ENCODE results near the gene HBG2. TPM values are rescaled to one million over a fixed set of nuclear protein-coding genes. Genes with fewer than 3 reads are reported as not detected.

The HBG2 gene
- total and polyA plus RNA-seq, 2 of the 13 experiments (the other 11 are each of a cell fraction or from before 2014, with no cell fraction given) = not detected

Other genes with a start within 250 kb of the HBG2 start
- gene OR52J3, start 208.3 kb downstream of the HBG2 start, total RNA-seq (2016; rRNA removed; fragmentation: Illumina TruSeq; extraction: Trizol) = not detected in 2 replicates
- gene OR52J3, start 208.3 kb downstream of the HBG2 start, polyA plus RNA-seq (2011; rRNA removed) = not detected in 2 replicates
- not detected in 2 replicates for gene OR52E2, start 195.2 kb downstream of the HBG2 start, total RNA-seq (2016; rRNA removed; fragmentation: Illumina TruSeq; extraction: Trizol)
- gene OR52E2, start 195.2 kb downstream of the HBG2 start, polyA plus RNA-seq (2011; rRNA removed) = not detected in 2 replicates
- not detected in 2 replicates for gene OR52E1, start 185.2 kb downstream of the HBG2 start, total RNA-seq (2016; rRNA removed; fragmentation: Illumina TruSeq; extraction: Trizol)
- gene OR52E1, start 185.2 kb downstream of the HBG2 start, polyA plus RNA-seq (2011; rRNA removed) = not detected in 2 replicates
- gene OR52A5, start 116.4 kb downstream of the HBG2 start, total RNA-seq (2016; rRNA removed; fragmentation: Illumina TruSeq; extraction: Trizol) = not detected in 2 replicates
- gene OR52A5, start 116.4 kb downstream of the HBG2 start, polyA plus RNA-seq (2011; rRNA removed) = not detected in 2 replicates
- gene OR52A1, start 100.0 kb downstream of the HBG2 start, total RNA-seq (2016; rRNA removed; fragmentation: Illumina TruSeq; extraction: Trizol) = not detected in 2 replicates
- gene OR52A1, start 100.0 kb downstream of the HBG2 start, polyA plus RNA-seq (2011; rRNA removed) = not detected in 2 replicates
- gene OR51V1, start 54.1 kb downstream of the HBG2 start, total RNA-seq (2016; rRNA removed; fragmentation: Illumina TruSeq; extraction: Trizol) = not detected in 2 replicates
- not detected in 2 replicates for gene OR51V1, start 54.1 kb downstream of the HBG2 start, polyA plus RNA-seq (2011; rRNA removed)
- not detected in 2 replicates for gene HBB, start 27.7 kb downstream of the HBG2 start, total RNA-seq (2016; rRNA removed; fragmentation: Illumina TruSeq; extraction: Trizol)
- gene HBB, start 27.7 kb downstream of the HBG2 start, polyA plus RNA-seq (2011; rRNA removed) = not detected in 2 replicates
- not detected in 2 replicates for gene HBD, start 20.3 kb downstream of the HBG2 start, total RNA-seq (2016; rRNA removed; fragmentation: Illumina TruSeq; extraction: Trizol)
- gene HBD, start 20.3 kb downstream of the HBG2 start, polyA plus RNA-seq (2011; rRNA removed) = not detected in 2 replicates
- gene HBG1, start 4.9 kb downstream of the HBG2 start, total RNA-seq (2016; rRNA removed; fragmentation: Illumina TruSeq; extraction: Trizol) = not detected in 2 replicates
- not detected in 2 replicates for gene HBG1, start 4.9 kb downstream of the HBG2 start, polyA plus RNA-seq (2011; rRNA removed)
- 0.35 and 0.52 TPM in 2 replicates for gene HBE1, start 15.2 kb upstream of the HBG2 start, total RNA-seq (2016; rRNA removed; fragmentation: Illumina TruSeq; extraction: Trizol)
- gene HBE1, start 15.2 kb upstream of the HBG2 start, polyA plus RNA-seq (2011; rRNA removed) = 0.24 and 0.31 TPM in 2 replicates
- 0.11 and 0.22 TPM in 2 replicates for gene OR51B4, start 47.2 kb upstream of the HBG2 start, total RNA-seq (2016; rRNA removed; fragmentation: Illumina TruSeq; extraction: Trizol)
- 0.07 and 0.33 TPM in 2 replicates for gene OR51B4, start 47.2 kb upstream of the HBG2 start, polyA plus RNA-seq (2011; rRNA removed)
- gene OR51B2, start 69.5 kb upstream of the HBG2 start, total RNA-seq (2016; rRNA removed; fragmentation: Illumina TruSeq; extraction: Trizol) = not detected in 2 replicates
- gene OR51B2, start 69.5 kb upstream of the HBG2 start, polyA plus RNA-seq (2011; rRNA removed) = not detected in 2 replicates
- gene OR51B5, start 88.7 kb upstream of the HBG2 start, total RNA-seq (2016; rRNA removed; fragmentation: Illumina TruSeq; extraction: Trizol) = 0.18 and 0.20 TPM in 2 replicates
- gene OR51B5, start 88.7 kb upstream of the HBG2 start, polyA plus RNA-seq (2011; rRNA removed) = 0.16 TPM in 2 replicates
- not detected in 2 replicates for gene OR51B6, start 96.7 kb upstream of the HBG2 start, total RNA-seq (2016; rRNA removed; fragmentation: Illumina TruSeq; extraction: Trizol)
- not detected in 2 replicates for gene OR51B6, start 96.7 kb upstream of the HBG2 start, polyA plus RNA-seq (2011; rRNA removed)
- not detected in 2 replicates for gene OR51M1, start 129.0 kb upstream of the HBG2 start, total RNA-seq (2016; rRNA removed; fragmentation: Illumina TruSeq; extraction: Trizol)
- not detected in 2 replicates for gene OR51M1, start 129.0 kb upstream of the HBG2 start, polyA plus RNA-seq (2011; rRNA removed)
- gene OR51Q1, start 167.3 kb upstream of the HBG2 start, total RNA-seq (2016; rRNA removed; fragmentation: Illumina TruSeq; extraction: Trizol) = not detected in 2 replicates
- gene OR51Q1, start 167.3 kb upstream of the HBG2 start, polyA plus RNA-seq (2011; rRNA removed) = not detected in 2 replicates
- not detected in 2 replicates for gene OR51I1, start 186.7 kb upstream of the HBG2 start, total RNA-seq (2016; rRNA removed; fragmentation: Illumina TruSeq; extraction: Trizol)
- 0.09 TPM in 1 of 2 replicates, not detected in the other for gene OR51I1, start 186.7 kb upstream of the HBG2 start, polyA plus RNA-seq (2011; rRNA removed)
- not detected in 2 replicates for gene OR51I2, start 194.5 kb upstream of the HBG2 start, total RNA-seq (2016; rRNA removed; fragmentation: Illumina TruSeq; extraction: Trizol)
- gene OR51I2, start 194.5 kb upstream of the HBG2 start, polyA plus RNA-seq (2011; rRNA removed) = not detected in 2 replicates
- not detected in 2 replicates for gene OR52D1, start 233.9 kb upstream of the HBG2 start, total RNA-seq (2016; rRNA removed; fragmentation: Illumina TruSeq; extraction: Trizol)
- not detected in 2 replicates for gene OR52D1, start 233.9 kb upstream of the HBG2 start, polyA plus RNA-seq (2011; rRNA removed)